Chondrocyte (in vitro differentiated cells): ENCODE data around the gene HTATIP2. TPM values are rescaled to one million over a fixed set of nuclear protein-coding genes. Genes with fewer than 3 reads are reported as not detected.
"Not testable (repeated sequence)": the region's sequence is repeated elsewhere in the genome, so short reads cannot be mapped to it uniquely, and the experiment has no call there.

Experiments used
- DNase-seq: peaks from one replicate; pipeline ENCODE4 v3.0.0; 2021; ENCODE audit warnings: mixed read lengths, low spot score
- H3K27ac Mint-ChIP-seq: one replicate; pipeline ENCODE4 v1.8.0; 2021; ENCODE audit warnings: mild to moderate bottlenecking, moderate library complexity, mixed read lengths; ENCODE audit not compliant: unreplicated experiment
- H3K27me3 Mint-ChIP-seq: 2 replicates; pipeline ENCODE4 v1.8.0; 2021; ENCODE audit warnings: low read depth, mixed read lengths
- H3K36me3 Mint-ChIP-seq: 2 replicates; pipeline ENCODE4 v1.8.0; 2021; ENCODE audit warnings: low read depth, mixed read lengths
- H3K4me1 Mint-ChIP-seq: 2 replicates; pipeline ENCODE4 v1.8.0; 2021; ENCODE audit warnings: low read depth, mild to moderate bottlenecking, mixed read lengths
- H3K4me3 Mint-ChIP-seq: one replicate; pipeline ENCODE4 v1.8.0; 2021; ENCODE audit warnings: mild to moderate bottlenecking, moderate library complexity, mixed read lengths; ENCODE audit not compliant: unreplicated experiment
- H3K9me3 Mint-ChIP-seq: 2 replicates; pipeline ENCODE4 v1.8.0; 2021; ENCODE audit warnings: low read depth, mixed read lengths
- total RNA-seq: library from RNA; stranded (reverse); gene quantifications from 3 replicates; pipeline ENCODE4 v1.2.1, GENCODE V29; 2021
- TF ChIP-seq, protein P1 (sequence below): fragments of 200-600 bp; sonication (generic); IDR thresholded peaks from 2 replicates; pipeline ENCODE4 v1.5.0; 2021; ENCODE audit warnings: antibody characterized with exemption, mild to moderate bottlenecking, moderate library complexity

The HTATIP2 gene
- total RNA-seq, 1 donor from 2014 or later, result 37.7 TPM

DNA sequence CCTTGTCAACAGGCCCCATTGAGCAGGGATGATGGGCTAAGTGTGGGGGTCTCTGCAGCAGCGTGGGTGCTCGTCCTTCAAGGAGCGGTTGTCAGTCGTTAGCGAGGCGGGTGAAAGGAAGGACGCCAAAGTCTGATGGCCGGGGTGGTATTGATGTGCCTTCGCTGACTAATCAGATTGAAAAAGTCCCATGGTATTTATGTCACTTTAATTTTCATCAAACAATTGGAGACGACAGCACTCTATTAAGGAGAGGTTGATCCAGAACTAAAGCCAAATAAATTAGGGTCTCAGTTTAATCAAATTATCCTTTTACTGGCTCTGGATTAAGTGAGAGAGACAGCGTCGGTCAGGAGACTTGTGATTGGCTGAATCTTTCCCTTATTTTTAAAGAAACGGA lies 9.6 kb downstream of the HTATIP2 start:
- Mint-ChIP-seq H3K27ac (no peak overlapping the region), H3K36me3 (peaks cover 11% of the 10 kb centered on the region), H3K27me3 (no peaks in the 10 kb centered on the region), H3K4me1 (peaks cover 27% of the 10 kb centered on the region), H3K9me3 (no peaks in the 10 kb centered on the region), H3K4me3 (no peak overlapping the region)
- DNase-seq, result no peak
- TF ChIP-seq, protein P1, sequence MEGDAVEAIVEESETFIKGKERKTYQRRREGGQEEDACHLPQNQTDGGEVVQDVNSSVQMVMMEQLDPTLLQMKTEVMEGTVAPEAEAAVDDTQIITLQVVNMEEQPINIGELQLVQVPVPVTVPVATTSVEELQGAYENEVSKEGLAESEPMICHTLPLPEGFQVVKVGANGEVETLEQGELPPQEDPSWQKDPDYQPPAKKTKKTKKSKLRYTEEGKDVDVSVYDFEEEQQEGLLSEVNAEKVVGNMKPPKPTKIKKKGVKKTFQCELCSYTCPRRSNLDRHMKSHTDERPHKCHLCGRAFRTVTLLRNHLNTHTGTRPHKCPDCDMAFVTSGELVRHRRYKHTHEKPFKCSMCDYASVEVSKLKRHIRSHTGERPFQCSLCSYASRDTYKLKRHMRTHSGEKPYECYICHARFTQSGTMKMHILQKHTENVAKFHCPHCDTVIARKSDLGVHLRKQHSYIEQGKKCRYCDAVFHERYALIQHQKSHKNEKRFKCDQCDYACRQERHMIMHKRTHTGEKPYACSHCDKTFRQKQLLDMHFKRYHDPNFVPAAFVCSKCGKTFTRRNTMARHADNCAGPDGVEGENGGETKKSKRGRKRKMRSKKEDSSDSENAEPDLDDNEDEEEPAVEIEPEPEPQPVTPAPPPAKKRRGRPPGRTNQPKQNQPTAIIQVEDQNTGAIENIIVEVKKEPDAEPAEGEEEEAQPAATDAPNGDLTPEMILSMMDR, result no peak

DNA sequence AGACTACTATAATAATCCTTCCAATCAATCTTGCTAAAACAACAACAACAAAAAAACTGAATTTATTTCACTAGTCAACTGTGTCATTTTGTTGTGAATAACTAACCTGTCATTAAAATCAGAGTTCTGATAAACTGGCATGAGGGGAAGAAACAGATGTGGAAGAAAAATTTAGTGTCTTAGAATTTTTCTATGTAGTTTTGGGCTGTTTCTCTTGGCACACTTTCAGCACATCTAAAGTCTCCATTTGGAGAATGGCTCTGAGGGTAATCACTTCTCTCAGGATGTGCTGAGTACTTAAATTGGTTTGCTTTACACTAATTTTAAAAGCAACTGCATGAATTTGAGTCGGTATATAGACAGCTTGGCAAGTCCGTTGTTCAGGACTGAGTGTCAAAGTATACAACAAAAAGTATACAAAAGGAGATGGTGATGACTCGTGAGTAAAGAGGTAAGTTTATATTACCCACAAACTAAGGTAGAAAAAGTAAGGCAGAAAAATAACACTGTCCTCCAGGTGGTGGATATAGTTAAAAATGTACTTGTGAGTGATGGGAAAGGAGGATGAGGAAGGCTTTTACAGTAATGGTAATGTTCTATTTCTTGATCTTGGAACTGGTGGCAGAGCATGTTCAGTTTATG lies 10.2 kb downstream of the HTATIP2 start:
- Mint-ChIP-seq H3K4me1 (peaks cover 22% of the 10 kb centered on the region), H3K27me3 (no peaks in the 10 kb centered on the region), H3K4me3 (no peak overlapping the region)

DNA sequence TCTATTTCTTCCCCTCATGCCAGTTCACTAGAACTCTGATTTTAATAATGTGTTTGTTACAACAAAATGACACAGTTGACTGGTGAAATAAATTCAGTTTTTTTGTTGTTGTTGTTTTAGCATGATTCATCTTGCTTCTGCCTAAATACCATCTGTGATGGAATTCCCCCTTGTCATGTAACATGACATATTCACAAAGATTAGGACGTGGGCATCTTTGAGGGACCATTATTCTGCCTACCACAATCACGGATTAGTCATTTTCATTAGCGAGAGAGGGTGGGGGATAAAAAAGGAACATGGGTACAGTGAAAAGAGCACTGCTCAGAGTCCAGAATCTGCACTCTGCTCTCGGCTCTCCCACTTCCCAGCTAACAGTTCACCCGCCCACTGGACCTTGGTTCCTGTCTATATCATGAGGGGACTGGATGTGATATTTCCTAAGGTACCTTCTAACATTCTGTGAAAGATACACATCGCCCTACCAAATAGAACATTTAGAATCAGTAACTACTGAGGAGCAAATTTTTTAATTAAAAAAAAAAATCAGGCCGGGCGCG lies 11.3 kb downstream of the HTATIP2 start:
- DNase-seq, result no peak
- no peaks in the 10 kb centered on the region for H3K27me3 Mint-ChIP-seq
- H3K27ac Mint-ChIP-seq, result no peak overlapping the region
- H3K4me3 Mint-ChIP-seq, result no peak overlapping the region
- no peaks in the 10 kb centered on the region for H3K9me3 Mint-ChIP-seq
- H3K36me3 Mint-ChIP-seq, result peaks cover 14% of the 10 kb centered on the region
- TF ChIP-seq, protein P1, result no peak
- peaks cover 20% of the 10 kb centered on the region for H3K4me1 Mint-ChIP-seq

More for the DNA sequence above, 10.2 kb downstream of the HTATIP2 start:
- no peak for DNase-seq
- Mint-ChIP-seq H3K9me3 (no peaks in the 10 kb centered on the region), H3K36me3 (peaks cover 11% of the 10 kb centered on the region), H3K27ac (no peak overlapping the region)
- TF ChIP-seq, protein P1, result no peak

DNA sequence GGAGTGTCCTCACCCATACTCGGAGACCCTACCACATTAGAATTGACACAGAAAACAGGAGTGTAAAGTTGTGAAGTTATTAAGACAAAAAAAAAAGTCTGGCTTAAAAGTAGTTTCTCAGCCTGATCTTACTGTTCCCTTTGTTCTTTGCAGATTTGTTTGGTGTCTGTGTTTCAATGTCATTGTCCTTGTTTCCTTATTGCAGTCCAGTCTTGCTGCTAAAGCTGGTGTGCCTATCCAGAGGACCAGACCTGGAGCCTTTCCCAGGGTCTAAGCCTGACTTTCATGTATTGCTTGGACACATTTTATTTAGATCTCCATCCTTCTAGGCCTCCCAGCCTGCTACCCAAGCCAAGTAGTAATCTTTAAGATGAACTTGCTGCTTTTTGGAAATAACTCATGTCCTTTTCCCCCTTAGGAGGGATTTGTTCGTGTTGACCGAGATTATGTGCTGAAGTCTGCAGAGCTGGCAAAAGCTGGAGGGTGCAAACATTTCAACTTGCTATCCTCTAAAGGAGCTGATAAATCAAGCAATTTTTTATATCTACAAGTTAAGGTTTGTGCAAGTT lies 12.7 kb downstream of the HTATIP2 start:
- H3K36me3 Mint-ChIP-seq, result peaks cover 14% of the 10 kb centered on the region
- DNase-seq, result no peak
- H3K4me1 Mint-ChIP-seq, result peaks cover 20% of the 10 kb centered on the region
- H3K27ac Mint-ChIP-seq, result no peak overlapping the region
- TF ChIP-seq, protein P1, result no peak
- no peaks in the 10 kb centered on the region for H3K9me3 Mint-ChIP-seq
- no peaks in the 10 kb centered on the region for H3K27me3 Mint-ChIP-seq
- no peak overlapping the region for H3K4me3 Mint-ChIP-seq

DNA sequence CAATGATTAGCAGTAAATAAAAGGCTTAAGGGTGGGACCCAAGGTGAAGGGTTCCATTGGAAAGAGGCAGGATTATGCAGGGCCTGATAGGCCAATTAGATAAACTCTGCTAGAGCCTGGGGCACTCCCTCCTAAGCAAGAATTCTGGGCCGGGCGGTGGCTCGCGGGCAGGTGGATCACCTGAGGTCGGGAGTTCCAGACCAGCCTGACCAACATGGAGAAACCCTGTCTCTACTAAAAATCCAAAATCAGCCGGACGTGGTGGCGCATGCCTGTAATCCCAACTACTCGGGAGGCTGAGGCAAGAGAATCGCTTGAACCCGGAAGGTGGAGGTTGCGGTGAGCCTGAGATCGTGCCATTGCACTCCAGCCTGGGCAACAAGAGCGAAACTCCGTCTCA lies 22.5 kb downstream of the HTATIP2 start:
- not testable (repeated sequence) for H3K36me3 Mint-ChIP-seq, DNase-seq, H3K4me3 Mint-ChIP-seq, H3K9me3 Mint-ChIP-seq, H3K27me3 Mint-ChIP-seq, H3K27ac Mint-ChIP-seq
- peaks cover 25% of the 10 kb centered on the region for H3K4me1 Mint-ChIP-seq
